Heart right ventricle (tissue), 16 donors: ENCODE measurements around the gene F5. TPM values are rescaled to one million over a fixed set of nuclear protein-coding genes. Genes with fewer than 3 reads are reported as not detected.

Experiments
- ATAC-seq, 8 donors: fragments of 200-7000 bp; cut with Tn5 transposase; one replicate each; pipeline ENCODE4 v1.9.1; 2020; ENCODE audit warnings: mild to moderate bottlenecking in 8 of 8, moderate library complexity in 8 of 8, moderate number of reproducible peaks in 1 of 8
- DNase-seq, 2 donors: peaks; one replicate each; pipeline ENCODE4 v3.0.0-alpha.2; 2020
- H3K27ac ChIP-seq, 10 donors: fragments of 200-600 bp; sonication (generic) in 2 of 10; one replicate each; pipeline versions ENCODE4 v1.5.0 to v1.8.0; 2020 to 2022; ENCODE audit warnings: mild to moderate bottlenecking in 3 of 10
- H3K27me3 ChIP-seq, 7 donors: fragments of 200-600 bp; one replicate each; pipeline ENCODE4 v1.8.0; 2021 to 2022; ENCODE audit warnings: mild to moderate bottlenecking in 2 of 7
- H3K36me3 ChIP-seq, 9 donors: fragments of 200-600 bp; sonication (generic) in 1 of 9; one replicate each; pipeline versions ENCODE4 v1.5.0 to v1.8.0; 2020 to 2022; ENCODE audit warnings: mild to moderate bottlenecking in 2 of 9
- H3K4me1 ChIP-seq, 9 donors: fragments of 200-600 bp; sonication (generic) in 1 of 9; one replicate each; pipeline versions ENCODE4 v1.5.0 to v1.8.0; 2020 to 2022; ENCODE audit warnings: mild to moderate bottlenecking in 4 of 9
- H3K4me3 ChIP-seq, 10 donors: fragments of 200-600 bp; sonication (generic) in 2 of 10; one replicate each; pipeline versions ENCODE4 v1.5.0 to v1.8.0; 2020 to 2022; ENCODE audit warnings: mild to moderate bottlenecking in 7 of 10, moderate library complexity in 2 of 10
- H3K9me3 ChIP-seq, 11 donors: fragments of 200-600 bp in 10 of 11; sonication (generic) in 2 of 11; one replicate each; pipeline versions ENCODE4 v1.5.0 to v1.8.0; 2013 to 2022; ENCODE audit warnings: mild to moderate bottlenecking in 2 of 11, control low read depth in 1 of 11, moderate library complexity in 1 of 11
- WGBS, 2 donors: extraction: QIAGEN DNeasy Blood & Tissue Kit; methylation state at CpG; one replicate each; pipeline ENCODE4 v1.1.7; 2013; ENCODE audit warnings: inconsistent platforms in 1 of 2; 5-methylcytosine and 5-hydroxymethylcytosine counted together
- intact Hi-C, 10 donors: fragments of 100-400 bp; cut with DNase I; formaldehyde crosslinking; loops; one replicate each; pipeline versions ENCODE4 v1.11.1 to v1.14.2; 2022
- polyA plus RNA-seq, 2 donors: library from polyadenylated mRNA; stranded (reverse); fragments of 200-250 nt; gene quantifications; one replicate each; pipeline ENCODE4 v1.2.3, GENCODE V29; 2013
- total RNA-seq, 10 donors: library from RNA; stranded (reverse); fragmentation: NEBNext Ultra II Directional in 3 of 10; extraction: Animal tissue kit (Norgen Biotek cat#: 25700) in 3 of 10; gene quantifications; one replicate each; pipeline versions ENCODE4 v1.2.1 to v1.2.4, GENCODE V29; 2021 to 2023
- TF ChIP-seq, protein P1 (sequence below), 9 donors: fragments of 200-600 bp; sonication (generic) in 2 of 9; IDR thresholded peaks; one replicate each; pipeline versions ENCODE4 v1.5.0 to v1.8.0; 2021 to 2022; ENCODE audit warnings: antibody characterized with exemption in 9 of 9, mild to moderate bottlenecking in 5 of 9, moderate library complexity in 1 of 9
- donor health status: Arrhythmogenic right ventricular cardiomyopathy.
- donor health status: ischemic (EF 13 %, LVEDD 7.1; RV severe dilation, severe dysfunction).
- donor health status: healthy with polysubstance abuse.
- donor health status: DM: no; HTN: yes; CAD: no.
- donor health status: DM: no; HTN: no; CAD: no.
- donor health status: ischemic (EF 25% LVEDD 6.9; RV normal size, moderate dysfunction).
- donor health status: ischemic (EF 25% LVEDD 5.7; RV mildly dilated, moderate dysfunction).
- donor health status: healthy.
- donor health status: DM: yes; HTN: yes; CAD: no.
- donor health status: Ischemic cardiomyopathy.
- donor health status: ischemic (EF 35%, LVEDD 5.7; RV mildly dilated, moderate dysfunction).
- donor health status: nonischemic (EF 11% LVEDD 7.7; RV severe dilation, severe dysfunction).
- donor health status: DM: yes; HTN: yes; CAD: no.
- donor health status: PGD.
- donor health status: ischemic (EF 29% LVEDD 5.4; RV normal size, mild dysfunction).
- donor health status: nonischemic (EF 23%, LVEDD 6.1; RV moderate dilation, normal function).

F5 gene
- total and polyA plus RNA-seq, 12 donors = 0.94 to 40.3 (median 6.9) TPM

DNA sequence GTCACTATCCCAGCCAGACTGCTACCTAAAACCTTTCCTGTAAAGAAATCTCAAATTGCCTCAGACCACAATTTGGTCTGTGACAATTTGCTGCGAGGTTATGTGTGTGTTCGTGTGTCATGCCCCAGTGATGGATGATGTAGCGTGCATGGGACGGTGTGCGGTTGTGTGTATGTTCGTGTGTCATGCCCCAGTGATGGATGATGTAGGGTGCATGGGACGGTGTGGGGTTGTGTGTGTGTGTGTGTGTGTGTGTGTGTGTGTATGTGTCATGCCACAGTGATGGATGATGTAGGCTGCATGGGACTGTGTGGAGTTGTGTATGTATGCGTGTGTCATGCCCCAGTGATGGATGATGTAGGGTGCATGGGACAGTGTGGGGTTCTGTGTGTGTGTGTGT lies 34.3 kb upstream of the F5 start:
- DNase-seq (no peak), ATAC-seq (no peak)
- 92% methylated on average over 8 of the region's 8 CpGs for WGBS, 2 donors
- TF ChIP-seq, protein P1, sequence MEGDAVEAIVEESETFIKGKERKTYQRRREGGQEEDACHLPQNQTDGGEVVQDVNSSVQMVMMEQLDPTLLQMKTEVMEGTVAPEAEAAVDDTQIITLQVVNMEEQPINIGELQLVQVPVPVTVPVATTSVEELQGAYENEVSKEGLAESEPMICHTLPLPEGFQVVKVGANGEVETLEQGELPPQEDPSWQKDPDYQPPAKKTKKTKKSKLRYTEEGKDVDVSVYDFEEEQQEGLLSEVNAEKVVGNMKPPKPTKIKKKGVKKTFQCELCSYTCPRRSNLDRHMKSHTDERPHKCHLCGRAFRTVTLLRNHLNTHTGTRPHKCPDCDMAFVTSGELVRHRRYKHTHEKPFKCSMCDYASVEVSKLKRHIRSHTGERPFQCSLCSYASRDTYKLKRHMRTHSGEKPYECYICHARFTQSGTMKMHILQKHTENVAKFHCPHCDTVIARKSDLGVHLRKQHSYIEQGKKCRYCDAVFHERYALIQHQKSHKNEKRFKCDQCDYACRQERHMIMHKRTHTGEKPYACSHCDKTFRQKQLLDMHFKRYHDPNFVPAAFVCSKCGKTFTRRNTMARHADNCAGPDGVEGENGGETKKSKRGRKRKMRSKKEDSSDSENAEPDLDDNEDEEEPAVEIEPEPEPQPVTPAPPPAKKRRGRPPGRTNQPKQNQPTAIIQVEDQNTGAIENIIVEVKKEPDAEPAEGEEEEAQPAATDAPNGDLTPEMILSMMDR (IDR thresholded peaks at IDR 0.05) = no peak
- H3K9me3 ChIP-seq = no peaks in the 10 kb centered on the region
- intact Hi-C loops = no loop called here
- H3K27ac ChIP-seq = no peak overlapping the region
- no peak overlapping the region for H3K4me3 ChIP-seq
- peaks cover 0 to 11% (median 0%) of the 10 kb centered on the region in 9 donors for H3K4me1 ChIP-seq
- no peaks in the 10 kb centered on the region for H3K36me3 ChIP-seq
- H3K27me3 ChIP-seq = peaks cover 0 to 16% (median 0%) of the 10 kb centered on the region in 7 donors

DNA sequence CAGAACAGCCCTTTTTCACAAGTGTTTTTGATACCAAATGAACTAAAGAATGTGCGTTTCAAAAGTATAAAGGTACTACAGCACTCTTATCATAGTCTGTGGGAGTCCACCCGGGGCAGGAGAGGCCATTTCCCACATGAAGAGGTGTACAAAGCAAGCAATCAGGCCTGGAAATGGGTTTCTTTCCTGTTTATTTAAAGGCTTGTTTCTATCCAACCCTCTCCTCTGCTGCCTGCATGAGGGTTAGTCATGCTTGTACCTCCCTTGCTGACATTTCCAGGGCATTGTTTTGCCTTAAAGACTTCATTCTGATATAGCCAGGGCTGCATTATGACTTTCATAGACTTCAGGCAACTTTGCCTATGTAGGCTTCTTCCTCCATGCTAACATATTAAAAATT lies 32.1 kb upstream of the F5 start:
- no peak overlapping the region for H3K4me3 ChIP-seq
- H3K27ac ChIP-seq = no peak overlapping the region
- peaks cover 0 to under 1% (median 0%) of the 10 kb centered on the region in 9 donors for H3K4me1 ChIP-seq
- intact Hi-C loops = no loop called here
- TF ChIP-seq, protein P1 (IDR thresholded peaks at IDR 0.05) = no peak
- no peaks in the 10 kb centered on the region for H3K36me3 ChIP-seq
- WGBS, 2 donors = 49 to 51% methylated on average over 2 of the region's 2 CpGs
- H3K9me3 ChIP-seq = no peaks in the 10 kb centered on the region
- DNase-seq (no peak), ATAC-seq (peak in 1 of 8 donors; percentile 29)
- H3K27me3 ChIP-seq = peaks cover 0 to 12% (median 3%) of the 10 kb centered on the region in 7 donors

- intact Hi-C loops = no loop called here
- no peak overlapping the region for H3K4me3 ChIP-seq
- peaks cover 0 to 6% (median 0%) of the 10 kb centered on the region in 9 donors for H3K4me1 ChIP-seq
- H3K27me3 ChIP-seq = peaks cover 0 to 12% (median 3%) of the 10 kb centered on the region in 7 donors
- TF ChIP-seq, protein P1 (IDR thresholded peaks at IDR 0.05) = no peak
- no peak for ATAC-seq
- H3K27ac ChIP-seq = no peak overlapping the region
- WGBS, 2 donors = 46 to 60% methylated on average over 5 of the region's 5 CpGs
- DNase-seq = no peak
- no peaks in the 10 kb centered on the region for H3K36me3 ChIP-seq
- no peaks in the 10 kb centered on the region for H3K9me3 ChIP-seq
Observed at GRCh38 chr1:169615803-169616202, 29.5 kb upstream of the F5 start.

DNA sequence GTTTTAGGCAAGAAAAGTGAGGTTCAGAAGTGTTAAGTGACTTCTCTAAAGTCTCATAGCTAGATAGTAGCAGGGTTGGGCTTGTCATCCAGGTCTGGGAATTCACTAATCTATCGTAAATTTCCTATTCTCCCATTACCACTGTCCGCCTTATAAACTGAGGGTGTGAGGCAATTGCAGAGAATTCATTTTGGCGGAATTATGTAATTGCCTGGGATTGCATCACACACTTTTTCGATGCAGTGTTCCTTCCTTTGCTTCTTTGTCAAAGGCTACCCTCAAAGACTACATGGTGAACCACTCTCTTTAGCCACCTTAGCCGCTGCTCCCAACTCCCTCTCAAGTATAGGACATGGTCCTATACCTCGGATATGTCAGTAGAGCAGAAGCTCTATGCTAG lies 24.6 kb upstream of the F5 start:
- DNase-seq (no peak), ATAC-seq (no peak)
- WGBS, 2 donors = 80 to 88% methylated on average over 6 of the region's 6 CpGs
- intact Hi-C loops = no loop called here
- TF ChIP-seq, protein P1 (IDR thresholded peaks at IDR 0.05) = no peak
- no peaks in the 10 kb centered on the region for H3K9me3 ChIP-seq
- H3K36me3 ChIP-seq = no peaks in the 10 kb centered on the region
- H3K27ac ChIP-seq = peak overlapping the region in 1 of 10 donors; percentile 49
- peaks cover 0 to 12% (median 0%) of the 10 kb centered on the region in 7 donors for H3K27me3 ChIP-seq
- no peak overlapping the region for H3K4me3 ChIP-seq
- H3K4me1 ChIP-seq = peaks cover 0 to 26% (median 15%) of the 10 kb centered on the region in 9 donors
